HG02623 (cell line): ENCODE data around the gene BAHCC1.

Experiments used
- ATAC-seq: cut with Tn5 transposase; IDR thresholded peaks from one replicate; pipeline ENCODE4 v1.9.1; 2021; ENCODE audit warnings: moderate library complexity; ENCODE audit not compliant: unreplicated experiment

The BAHCC1 gene

DNA sequence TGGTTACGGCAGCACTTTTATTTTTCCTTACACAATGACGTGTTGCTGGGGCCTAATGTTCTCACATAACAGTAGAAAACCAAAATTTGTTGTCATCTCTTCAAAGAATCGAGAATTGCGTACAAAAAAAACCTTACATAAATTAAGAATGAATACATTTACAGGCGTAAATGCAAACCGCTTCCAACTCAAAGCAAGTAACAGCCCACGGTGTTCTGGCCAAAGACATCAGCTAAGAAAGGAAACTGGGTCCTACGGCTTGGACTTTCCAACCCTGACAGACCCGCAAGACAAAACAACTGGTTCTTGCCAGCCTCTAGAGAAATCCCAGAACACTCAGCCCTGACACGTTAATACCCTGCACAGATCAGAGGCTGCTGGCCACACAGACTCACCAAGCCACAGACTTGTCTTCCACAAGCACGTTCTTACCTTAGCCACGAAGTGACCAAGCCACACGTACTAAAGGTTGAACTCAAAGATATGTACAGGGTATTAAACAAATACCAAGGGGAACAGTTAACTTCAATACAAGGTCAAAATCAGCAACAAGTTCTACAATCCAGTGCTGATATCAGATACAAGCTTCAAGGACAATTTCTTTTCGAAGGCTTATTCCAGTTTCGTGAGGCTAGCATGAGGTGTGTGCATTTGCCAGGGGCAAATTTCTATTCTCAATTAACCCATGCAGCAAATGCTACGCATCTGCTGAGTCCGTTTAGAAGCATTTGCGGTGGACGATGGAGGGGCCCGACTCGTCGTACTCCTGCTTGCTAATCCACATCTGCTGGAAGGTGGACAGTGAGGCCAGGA is 114.9 kb downstream of the BAHCC1 start:
- ATAC-seq = no peak

GRCh38 chr17:81510785-81511553 is 115.7 kb downstream of the BAHCC1 start:
- no peak for ATAC-seq

- ATAC-seq = no peak
These were observed 116.2 kb downstream of the BAHCC1 start for GRCh38 chr17:81511554-81511803.

DNA sequence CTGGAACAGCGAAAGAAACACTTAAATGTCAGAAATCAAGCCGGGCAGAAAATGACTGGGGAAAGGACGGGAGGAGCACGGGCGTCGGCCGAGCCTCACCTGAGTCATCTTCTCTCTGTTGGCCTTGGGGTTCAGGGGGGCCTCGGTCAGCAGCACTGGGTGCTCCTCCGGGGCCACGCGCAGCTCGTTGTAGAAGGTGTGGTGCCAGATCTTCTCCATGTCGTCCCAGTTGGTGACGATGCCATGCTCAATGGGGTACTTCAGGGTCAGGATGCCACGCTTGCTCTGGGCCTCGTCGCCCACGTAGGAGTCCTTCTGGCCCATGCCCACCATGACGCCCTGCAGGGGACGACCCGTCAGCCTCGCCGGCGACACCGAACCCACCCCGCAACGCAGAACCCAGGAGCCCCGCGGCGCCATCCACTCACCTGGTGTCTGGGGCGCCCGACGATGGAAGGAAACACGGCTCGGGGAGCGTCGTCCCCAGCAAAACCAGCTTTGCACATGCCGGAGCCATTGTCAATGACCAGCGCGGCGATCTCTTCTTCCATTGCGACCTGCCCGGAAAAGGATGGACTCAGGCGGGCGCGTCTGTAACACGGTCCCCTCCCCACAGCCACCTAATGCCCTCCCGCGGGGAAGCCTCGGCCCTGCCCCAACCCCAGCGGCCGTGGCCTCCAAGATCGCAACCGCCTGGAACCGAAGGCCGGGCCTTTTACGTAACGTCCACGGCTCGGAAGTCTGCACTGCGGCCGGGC is 116.7 kb downstream of the BAHCC1 start:
- peak; percentile 7 for ATAC-seq

- ATAC-seq = peak; percentile 40
These were observed 117.5 kb downstream of the BAHCC1 start, which contains the start of gene ACTG1 for GRCh38 chr17:81512562-81513371. Gene ACTG1, minus strand, starts transcription at chr17:81512799. Its CDS starts 445 bp downstream, at chr17:81512354.

- no peak for ATAC-seq
These were observed 118.1 kb downstream of the BAHCC1 start for GRCh38 chr17:81513372-81513752.

DNA sequence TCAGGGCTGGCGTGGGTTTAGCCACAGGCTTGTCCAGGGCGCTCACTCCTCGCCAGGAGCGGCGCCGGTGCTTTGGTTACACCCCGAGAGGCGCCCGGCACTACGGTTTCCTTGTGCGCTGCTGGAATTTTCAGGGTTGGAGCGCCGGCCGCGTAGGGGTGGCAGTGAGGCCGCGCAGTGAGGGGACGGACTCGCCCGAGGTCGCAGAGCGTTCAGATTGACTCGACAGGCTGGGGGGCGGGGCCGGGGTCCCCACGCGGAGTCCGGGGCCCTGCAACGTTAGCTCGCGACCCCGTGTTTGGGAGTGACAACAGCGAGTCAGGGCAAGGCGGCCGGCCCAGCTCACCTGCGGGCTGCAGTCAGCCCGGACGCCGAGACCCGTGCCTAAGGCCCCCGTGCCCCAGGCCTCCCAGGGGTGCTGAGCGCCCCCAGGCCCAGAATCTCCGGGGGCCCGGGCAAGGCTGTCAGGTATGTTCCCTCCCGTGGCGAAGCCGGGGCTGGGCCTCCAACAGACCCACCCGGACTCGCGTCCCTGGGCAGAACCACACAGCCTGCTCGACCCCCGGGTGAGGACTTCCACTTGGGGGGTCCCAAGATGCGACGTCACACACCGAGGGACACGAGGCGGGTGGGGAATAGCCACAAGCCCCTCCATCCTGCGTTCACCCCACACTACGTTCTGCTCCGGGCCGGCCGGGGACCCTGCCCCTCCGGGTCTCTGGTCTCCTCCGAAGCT is 118.7 kb downstream of the BAHCC1 start:
- ATAC-seq = no peak

- no peak for ATAC-seq
These were observed 119.2 kb downstream of the BAHCC1 start for GRCh38 chr17:81514489-81514738.

DNA sequence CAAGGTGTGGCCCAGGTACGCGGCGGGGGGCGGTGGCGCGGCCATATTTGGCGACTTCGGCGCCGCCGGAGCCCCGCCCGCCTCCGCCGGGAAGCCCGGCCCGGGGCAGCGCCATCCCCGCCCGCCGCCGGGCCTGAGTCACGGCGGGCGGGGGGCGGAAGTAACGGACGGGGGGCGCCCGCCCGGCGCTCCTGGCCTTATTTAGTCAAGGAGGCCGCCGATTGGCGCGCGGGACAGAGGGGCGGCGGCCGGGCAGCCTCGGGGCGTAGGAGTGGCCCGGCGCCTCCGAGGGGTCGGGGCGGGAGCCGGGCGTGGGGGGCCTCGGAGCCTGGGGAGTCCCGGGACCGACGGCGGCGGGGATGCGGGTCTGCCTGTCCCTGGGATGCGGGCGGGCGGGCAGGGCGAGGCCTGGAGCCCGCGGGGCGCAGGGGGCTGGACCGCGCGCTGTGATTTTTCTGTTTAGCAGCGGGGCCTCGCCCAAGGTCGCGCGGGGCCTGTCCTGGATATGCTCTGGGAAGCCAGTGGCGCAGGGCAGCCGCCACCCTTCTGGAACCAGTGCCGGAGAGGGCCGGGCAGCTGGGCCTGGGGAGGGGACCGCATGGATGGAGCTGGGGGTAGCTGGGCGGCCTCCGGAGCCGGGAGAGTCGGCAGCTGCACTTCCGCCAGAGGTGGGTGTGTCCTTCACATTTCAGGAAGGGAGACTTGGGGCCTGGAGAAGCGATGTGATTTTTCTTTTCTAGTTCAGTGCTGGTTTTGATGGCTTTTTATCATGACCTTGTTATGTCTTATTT is 119.7 kb downstream of the BAHCC1 start:
- ATAC-seq = peak; percentile 16

DNA sequence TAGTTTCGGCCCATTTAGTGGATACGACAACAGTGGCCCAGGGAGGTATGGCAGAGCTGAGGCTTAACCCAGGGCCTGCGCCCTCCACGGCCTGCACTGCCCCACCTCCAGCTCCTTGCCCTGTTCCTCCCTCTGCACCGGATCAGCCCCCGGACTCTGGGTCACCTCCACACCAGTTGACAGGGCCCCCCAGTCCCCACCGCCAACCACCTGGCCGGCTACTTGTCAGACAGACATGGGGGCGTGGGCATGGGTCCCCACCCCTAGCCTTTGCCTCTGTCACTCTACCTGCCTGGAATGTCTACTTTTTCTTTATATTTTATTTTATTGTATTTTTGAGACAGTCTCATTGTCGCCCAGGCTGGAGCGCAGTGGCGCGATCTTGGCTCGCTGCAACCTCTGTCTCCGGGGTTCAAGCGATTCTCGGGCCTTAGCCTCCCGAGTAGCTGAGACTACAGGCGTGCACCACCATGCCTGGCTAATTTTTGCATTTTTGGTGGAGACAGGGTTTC is 120.3 kb downstream of the BAHCC1 start:
- ATAC-seq = no peak
